GM23248 (cell line): ENCODE results near the gene CD27.

Experiments
- EZH2 ChIP-seq: fragments of 200-600 bp; sonication (generic); IDR thresholded peaks from 2 replicates; pipeline ENCODE4 v1.6.1; 2018; ENCODE audit warnings: antibody characterized with exemption, mild to moderate bottlenecking; ENCODE audit not compliant: insufficient read depth, poor library complexity, severe bottlenecking
- EZH2phosphoT487 ChIP-seq: fragments of 200-600 bp; sonication (generic); IDR thresholded peaks from 2 replicates; pipeline ENCODE4 v1.6.1; 2018; ENCODE audit warnings: antibody characterized with exemption, moderate library complexity, mild to moderate bottlenecking, low read depth; ENCODE audit not compliant: insufficient read depth

DNA sequence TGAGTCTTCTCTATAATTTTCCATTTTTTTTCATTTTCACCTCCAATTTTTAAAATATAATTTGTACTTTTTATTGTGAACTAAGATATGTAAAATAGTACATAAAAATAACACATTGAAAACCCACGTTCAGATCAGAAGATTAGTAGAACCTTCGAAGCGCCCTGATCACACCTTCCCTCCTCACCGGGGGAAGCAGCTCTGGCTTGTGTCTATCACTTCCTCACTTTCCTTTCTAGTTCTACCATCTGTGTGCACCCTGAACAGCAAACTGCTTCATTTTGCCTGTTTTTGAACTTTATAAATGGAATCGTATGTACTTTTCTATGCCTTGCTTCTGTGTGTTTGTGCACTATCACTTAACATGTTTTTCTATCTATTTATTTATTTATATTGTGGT, 11.8 kb upstream of the CD27 start:
- TF ChIP-seq EZH2 = no peak
- TF ChIP-seq EZH2phosphoT487 = no peak
